GM21515 (cell line): ENCODE results near the gene DESI1.
"Not testable (repeated sequence)": the region's sequence is repeated elsewhere in the genome, so short reads cannot be mapped to it uniquely, and the experiment has no call there.

Experiments
- ATAC-seq: cut with Tn5 transposase; IDR thresholded peaks from one replicate; pipeline ENCODE4 v1.9.1; 2021; ENCODE audit not compliant: unreplicated experiment

The DESI1 gene

DNA sequence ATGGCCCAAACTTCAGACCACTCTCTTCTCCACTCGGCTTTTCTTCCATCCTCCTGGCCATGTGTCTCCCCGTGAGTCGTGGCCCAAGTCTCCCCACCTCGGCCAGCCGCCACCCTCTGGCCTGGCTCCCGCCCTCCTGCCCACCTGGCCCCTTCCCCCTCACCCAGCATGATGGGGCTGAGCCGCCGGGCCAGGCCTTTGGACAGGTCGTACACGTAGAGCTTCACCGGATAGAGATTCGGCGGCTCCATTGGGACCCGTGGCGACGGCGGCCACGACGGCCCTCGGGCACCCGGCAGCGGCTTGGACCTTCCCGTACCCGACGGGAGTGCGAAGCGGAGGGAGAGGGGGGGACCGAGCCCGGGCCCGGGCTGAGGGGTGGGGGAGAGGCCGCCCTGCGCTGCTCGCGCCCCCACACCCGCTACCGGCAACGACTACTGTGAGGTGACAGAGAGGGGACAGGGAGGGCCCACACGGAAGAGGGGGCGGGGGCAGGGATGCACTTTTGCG, at the start of gene DESI1:
Gene DESI1 (minus strand): TSS at position 455 of the 510 bp plus-strand sequence. CDS start 204 bp downstream, at position 251.
- peak; percentile 27 for ATAC-seq

DNA sequence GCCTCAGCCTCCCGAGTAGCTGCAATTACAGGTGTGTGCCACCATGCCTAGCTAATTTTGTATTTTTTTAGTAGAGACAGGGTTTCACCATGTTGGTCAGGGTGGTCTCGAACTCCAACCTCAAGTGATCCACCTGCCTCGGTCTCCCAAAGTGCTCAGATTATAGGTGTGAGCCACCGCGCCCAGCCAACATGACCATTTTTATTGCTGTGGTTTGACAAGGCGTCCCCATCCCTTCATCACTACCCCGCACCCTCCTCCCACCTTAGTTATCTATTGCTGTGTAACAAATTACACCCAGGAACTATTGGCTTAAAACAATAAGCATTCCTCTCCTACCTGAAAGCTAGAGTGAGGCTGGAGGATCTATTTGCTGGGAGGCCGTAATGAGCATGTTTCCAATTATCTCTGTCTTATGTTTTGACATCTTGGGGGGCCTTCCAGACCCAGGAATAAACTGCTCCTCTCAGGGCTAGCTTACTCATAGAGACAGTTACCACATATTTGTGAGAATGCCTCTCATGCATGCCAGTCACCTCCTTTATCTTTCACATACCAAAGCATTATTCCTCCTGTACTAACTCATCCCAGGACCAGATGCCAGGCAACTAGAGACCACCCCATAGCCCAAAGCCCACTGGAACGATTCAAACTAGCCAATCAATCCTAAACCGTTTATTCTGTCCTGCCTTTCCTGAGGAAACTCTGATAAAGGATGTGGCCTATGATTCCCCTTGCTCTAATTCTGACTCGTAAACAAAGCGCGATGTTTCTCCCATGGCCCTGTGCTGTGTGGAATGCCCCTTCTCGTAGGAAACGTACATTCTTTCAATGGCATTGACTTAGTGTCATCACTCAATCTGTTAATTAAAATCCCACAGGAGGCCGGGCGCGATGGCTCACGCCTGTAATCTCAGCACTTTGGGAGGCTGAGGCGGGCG, 48.4 kb upstream of the DESI1 start:
- no peak for ATAC-seq

DNA sequence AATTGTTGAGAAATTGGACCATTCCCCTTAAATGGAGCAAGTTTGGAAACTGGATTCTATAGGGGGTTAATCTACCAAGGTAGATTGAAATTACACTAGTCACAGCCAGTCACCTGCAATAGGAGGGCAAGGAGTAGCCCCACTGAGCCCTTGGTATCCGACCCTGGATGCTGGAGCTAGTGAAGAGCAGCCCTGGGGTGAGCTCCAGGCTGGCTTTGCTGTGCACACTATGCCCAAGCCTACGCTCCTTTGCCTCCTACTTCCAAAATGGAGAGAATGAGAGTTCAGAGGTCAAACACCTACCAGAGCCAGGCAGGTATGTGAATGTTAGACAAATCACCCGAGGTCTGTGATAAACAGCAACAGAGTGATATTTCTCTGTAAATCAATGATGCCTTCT, 44.1 kb upstream of the DESI1 start:
- ATAC-seq = no peak

DNA sequence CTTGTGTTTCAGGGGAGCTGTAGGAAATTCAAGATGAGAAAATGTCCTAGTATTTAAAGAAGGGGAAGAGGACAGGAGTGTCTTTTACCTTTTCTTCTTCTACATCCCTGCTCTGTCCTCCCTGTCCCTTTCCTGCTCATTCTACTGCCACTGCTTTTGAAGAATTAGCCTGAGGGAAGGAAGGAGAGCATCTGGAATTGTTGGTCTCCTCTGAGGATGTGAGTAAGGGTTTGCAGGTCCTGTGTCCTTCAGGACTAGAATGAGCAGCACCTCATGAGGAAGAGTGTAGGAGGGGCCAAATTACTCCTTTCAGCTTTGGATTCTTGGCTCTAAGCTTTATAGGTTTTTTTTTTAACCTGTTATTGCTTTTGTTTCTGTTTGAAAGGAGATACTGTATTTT, 43.6 kb upstream of the DESI1 start:
- ATAC-seq = no peak

DNA sequence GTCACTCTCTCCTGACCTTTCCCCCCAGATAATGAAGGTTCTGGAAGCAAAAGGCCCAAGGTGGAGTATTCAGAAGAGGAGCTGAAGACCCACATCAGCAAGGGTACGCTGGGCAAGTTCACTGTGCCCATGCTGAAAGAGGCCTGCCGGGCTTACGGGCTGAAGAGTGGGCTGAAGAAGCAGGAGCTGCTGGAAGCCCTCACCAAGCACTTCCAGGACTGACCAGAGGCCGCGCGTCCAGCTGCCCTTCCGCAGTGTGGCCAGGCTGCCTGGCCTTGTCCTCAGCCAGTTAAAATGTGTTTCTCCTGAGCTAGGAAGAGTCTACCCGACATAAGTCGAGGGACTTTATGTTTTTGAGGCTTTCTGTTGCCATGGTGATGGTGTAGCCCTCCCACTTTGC, 42.8 kb upstream of the DESI1 start:
- not testable (repeated sequence) for ATAC-seq

DNA sequence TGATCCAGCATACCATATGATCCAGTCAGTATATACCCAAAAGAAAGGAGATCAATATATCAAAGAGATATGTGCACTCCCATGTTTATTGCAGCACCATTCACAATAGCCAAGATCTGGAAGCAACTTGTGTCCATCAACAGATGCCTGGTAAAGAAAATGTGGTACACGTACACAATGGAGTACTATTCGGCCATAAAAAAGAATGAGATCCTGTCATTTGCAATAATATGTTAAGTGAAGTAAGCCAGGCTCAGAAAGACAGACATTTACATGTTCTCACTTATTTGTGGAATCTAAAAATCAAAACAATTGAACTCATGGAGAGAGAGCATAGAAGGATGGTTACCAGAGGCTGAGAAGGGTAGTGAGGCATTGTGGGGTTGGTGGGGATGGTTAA, 40.9 kb upstream of the DESI1 start:
- ATAC-seq = no peak

DNA sequence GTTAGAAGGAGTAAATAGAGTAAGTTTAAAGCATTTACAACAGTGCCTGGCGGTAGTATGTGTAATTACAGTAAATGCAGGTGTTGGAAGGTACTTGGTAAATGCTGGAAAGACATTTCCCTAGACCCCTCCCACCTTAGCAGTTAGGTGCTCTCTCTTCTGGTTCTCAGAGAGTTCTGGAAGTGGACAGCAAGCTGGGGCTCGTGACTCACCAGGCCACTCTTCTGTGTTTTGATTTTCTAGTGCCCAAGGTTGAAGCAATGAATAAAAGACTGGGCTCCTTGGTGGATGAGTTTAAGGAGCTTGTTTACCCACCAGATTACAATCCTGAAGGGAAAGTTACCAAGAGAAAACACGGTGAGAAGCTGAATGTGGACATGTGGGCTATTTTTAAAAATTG, 40.2 kb upstream of the DESI1 start:
- ATAC-seq = no peak

DNA sequence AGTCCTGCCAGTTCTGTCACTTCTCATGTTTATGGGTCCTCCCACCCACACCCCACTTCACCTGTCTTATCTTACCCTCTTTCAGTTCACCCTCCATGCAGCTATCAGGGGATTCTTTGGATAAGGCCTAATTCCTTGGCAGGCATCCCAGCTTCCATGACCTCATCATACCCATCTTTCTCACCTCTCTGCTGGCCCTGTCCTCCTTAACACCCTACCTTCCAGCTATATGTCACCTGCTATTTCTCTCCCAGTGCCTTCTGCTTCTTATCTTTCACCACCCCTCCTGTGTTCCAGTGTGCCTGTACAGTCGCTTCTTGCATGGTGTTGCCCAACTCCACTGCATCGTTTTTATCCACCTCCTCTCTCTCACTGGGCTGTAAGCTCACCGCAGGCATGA, 39.6 kb upstream of the DESI1 start:
- ATAC-seq = no peak

DNA sequence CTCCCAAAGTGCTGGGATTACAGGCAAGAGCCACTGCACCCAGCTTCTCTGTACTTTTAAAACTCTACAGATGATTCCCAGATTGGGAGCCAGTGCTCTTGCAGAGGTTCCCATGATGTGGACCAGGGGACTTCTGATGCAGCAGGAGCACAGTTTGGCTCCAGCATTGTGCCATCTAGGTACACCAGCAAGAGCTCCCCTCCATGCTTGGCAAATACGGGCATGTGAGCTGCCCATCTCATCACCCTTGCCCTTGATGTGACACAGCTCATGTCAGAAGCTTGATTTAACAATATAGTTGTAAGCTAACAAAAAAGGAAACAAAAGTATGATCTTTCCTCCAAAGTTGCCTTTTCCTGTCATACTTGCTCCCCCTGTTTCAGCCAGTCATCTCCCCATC, 39.1 kb upstream of the DESI1 start:
- no peak for ATAC-seq

DNA sequence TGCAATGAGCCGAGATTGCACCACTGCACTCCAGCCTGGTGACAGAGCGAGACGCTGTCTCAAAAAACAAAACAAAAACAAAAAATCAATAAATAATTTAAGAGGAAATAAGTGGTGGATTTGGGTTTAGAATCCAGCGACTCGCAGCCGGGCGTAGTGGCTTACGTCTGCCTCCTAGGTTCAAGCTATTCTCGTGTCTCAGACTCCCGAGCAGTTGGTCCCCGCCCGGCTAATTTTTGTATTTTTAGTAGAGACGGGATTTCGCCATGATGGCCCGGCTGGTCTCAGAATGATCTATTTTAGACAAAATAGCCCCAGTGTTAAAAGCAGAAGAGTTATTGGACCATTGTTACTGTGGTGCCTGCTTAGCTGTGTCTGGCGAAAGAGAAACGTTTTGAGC, 38.0 kb upstream of the DESI1 start:
- no peak for ATAC-seq

DNA sequence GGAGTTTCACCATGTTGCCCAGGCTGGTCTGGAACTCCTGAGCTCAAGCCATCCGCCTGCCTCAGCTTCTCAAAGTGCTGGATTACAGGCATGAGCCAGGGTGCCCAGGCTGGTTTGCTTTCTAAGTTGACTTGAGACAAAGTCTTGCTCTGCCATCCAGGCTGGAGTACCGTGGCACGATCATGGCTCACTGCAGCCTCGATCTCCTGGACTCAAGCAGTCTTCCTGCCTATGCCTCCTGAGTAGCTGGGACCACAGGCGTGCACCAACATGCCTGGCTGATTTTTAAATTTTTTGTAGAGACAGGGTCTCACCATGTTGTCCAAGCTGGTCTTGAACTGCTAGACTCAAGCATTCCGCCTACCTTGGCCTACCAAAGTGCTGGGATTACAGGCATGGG, 36.9 kb upstream of the DESI1 start:
- ATAC-seq = no peak

DNA sequence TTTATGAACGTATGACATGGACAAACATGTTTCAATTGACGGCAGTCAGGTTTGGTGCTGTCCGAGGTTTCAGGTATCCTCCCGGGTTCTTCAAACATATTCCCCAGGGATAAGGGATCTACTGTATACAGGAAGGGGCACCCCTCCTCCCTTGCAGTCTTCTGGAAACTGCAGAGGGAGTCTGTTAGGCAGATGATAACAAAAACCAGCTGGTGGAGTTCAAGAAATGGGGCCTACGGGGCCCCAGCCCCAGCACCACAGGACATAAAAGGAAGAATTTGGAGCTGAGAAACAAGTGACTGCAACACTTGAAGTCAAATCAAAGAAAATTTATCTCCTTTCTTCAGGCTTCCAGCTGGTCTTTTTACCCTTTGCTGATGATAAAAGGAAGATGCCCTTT, 35.7 kb upstream of the DESI1 start:
- no peak for ATAC-seq

DNA sequence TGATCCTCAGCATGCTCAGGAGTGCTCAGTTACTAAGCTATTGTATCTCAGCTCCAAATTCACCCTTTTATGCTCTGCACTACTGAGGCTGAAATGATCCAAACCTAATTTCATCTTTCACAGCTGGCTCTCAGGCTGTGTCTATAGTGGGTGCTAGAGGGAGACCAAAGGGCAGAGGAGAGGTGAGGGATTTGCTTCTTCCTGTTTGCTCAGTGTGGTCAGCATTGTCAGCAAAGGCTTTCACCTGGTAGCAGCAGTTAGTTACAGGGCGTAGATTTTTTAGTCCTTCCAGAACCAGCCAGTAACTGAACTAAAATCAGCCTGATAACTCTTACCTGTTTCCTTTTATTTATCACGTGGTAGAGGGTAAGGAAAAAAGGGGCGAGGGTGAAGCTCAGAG, 33.5 kb upstream of the DESI1 start:
- no peak for ATAC-seq

DNA sequence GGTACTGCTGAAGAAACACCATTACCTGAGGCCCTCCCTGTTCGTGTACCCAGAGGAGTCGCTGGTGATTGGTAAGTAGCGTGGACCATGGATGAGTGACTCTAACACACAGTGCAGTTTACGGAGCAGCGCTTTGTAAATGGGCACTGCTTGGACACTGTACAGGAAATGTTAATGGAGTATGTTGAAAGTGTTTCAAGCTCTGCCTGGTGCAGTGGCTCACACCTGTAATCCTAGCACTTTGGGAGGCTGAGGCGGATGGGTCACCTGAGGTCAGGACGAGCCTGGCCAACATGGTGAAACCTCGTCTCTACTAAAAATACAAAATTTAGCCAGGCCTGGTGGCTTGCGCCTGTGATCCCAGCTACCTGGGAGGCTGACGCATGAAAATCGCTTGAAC, 30.0 kb upstream of the DESI1 start:
- no peak for ATAC-seq

DNA sequence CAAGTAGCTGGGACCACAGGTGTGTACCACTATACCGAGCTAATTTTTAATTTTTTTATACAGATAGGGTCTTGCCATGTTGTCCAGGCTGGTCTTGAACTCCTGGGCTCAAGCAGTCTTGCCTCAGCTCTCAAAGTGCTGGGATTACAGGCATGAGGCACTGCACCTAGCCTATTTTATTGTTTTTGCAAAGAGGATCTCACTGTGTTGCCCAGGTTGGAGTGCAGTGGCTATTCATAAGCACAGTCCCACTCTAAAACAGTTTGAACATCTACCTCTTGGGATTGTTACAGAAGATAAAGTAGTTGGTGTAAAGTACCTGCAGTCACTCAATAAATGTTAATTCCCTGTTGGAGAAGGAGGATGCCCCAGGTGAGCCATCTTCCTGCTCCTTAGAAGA, 29.4 kb upstream of the DESI1 start:
- no peak for ATAC-seq

DNA sequence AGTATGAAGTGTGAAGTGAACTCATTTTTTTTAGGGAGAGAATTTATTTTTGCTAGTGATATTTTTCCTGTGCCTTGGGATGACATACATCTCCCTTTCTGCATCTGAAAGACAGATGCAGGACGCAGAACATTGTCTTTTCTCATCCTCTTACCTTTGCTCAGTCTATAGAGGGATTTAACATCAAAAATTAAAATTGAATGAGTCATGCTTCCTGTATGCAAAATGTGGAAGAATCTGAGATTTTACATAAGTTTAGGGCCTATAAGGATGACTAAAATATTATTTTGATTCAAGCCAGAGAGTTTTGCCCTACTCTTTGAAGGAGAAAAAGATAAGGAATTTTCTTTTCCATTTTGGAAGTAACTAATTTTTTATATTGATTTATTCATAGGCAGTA, 27.6 kb upstream of the DESI1 start:
- no peak for ATAC-seq

DNA sequence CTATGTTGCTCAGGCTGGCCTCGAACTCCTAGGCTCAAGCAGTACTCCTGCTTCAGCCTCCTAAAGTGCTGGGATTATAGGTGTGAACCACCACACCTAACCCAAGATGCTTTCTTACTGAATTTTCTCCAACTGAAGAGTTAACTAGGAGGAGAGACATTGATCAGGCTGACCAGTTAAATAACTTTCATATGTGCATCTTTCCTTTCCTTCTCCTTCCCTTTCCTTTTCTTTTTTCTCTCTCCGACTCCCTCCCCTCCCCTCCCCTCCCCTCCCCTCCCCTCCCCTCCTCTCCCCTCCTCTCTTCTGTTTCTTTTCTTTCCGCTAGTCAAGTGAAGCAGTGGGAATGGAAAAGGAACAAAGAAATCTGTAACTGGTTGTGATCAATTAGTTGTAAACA, 26.9 kb upstream of the DESI1 start:
- ATAC-seq = no peak

DNA sequence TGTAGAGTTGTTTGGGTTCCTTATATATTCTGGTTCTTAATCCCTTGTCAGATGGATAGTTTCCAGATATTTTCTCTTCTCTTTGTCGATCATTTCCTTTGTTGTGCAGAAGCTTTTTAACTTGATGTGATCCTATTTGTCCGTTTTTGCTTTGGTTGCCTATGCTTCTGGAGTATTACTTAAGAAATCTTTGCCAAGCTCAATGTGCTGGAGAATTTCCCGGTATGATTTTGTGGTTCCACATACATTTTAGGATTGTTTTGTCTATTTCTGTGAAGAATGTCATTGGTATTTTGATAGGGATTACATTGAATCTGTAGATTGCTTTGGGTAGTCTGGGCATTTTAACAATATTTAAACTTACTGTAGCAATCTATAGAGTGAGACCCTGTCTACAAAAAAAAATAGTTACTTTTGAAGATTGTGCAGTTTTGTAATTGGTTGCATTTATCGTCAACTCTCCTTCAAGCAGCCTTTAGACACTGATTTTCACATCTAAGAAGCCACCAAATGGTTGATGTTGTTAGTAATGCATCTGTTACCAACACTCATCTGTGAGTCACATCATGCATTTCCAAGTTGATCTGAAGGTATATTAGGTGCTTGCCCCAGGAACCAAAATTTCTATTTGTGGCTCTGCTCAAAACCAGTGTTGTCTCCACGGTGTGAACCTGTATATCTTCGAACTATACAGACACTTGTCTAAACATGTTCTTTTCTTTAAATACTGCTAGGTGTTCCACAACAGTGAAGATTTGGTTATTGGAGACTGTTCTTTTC, 21.7 kb upstream of the DESI1 start:
- no peak for ATAC-seq

DNA sequence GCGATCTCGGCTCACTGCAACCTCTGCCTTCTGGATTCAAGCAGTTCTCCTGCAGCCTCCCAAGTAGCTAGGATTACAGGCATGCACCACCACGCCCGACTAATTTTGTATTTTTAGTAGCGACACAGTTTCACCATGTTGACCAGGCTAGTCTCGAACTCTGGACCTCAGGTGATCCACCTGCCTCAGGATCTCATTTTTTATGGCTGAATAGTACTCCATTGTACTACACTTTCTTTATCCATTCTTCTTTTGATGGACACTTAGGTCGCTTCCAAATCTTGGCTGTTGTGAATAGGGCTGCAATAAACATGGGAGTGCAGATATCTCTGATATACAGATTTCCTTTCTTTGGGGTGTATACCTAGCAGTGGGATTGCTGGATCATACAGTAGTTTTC, 21.0 kb upstream of the DESI1 start:
- no peak for ATAC-seq

DNA sequence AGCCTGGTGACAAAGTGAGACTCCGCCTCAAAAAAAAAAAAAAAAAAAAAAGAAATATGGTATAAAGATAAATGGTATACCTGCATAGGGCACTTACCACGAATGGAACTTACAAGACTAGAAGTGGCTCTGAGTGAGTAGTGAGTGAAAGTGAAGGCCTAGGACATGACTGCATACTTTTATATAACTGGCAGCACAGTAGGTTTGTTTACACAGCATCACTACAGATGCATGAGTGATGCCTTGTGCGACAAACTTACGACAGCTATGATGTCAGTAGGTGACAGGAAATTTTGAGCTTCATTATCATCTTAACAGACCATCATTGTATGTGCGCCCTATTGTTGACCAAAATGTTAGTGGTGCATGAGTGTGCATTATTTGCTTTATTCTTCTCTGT, 17.9 kb upstream of the DESI1 start:
- no peak for ATAC-seq

DNA sequence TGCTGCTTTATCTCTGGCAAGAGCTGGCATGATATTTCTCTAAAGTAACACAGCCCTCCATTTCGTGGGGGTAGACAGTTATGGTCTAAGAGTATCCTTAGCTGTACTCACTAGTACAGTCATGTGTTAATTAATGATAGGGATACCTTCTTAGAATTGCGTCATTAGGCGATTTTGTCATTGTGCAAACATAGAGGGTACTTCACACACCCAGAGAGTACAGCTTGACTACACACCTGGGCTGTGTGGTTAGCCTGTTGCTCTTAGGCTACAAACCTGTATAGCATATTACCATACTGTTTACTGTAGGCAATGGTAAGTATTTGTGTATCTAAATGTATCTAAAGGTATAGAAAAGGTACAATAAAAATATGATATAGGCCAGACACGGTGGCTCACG, 17.3 kb upstream of the DESI1 start:
- ATAC-seq = no peak

DNA sequence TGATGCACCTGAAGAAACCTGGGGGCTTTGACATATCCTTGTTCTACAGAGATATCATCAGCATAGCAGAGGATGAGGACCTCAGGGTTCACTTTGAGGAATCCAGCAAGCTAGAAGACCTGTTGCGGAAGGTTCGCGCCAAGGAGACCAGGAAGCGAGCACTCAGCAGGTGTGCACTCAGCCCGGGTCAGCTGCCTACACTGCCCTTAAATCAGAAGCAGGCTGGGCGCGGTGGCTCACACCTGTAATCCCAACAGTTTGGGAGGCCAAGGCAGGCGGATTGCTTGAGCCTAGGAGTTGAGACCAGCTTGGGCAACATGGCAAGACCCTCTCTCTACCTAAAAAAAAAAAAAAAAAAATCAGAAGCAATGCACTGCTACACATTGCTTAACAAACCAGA, 16.8 kb upstream of the DESI1 start:
- ATAC-seq = not testable (repeated sequence)
